GM18861 (cell line): ENCODE measurements around the gene CADM1.

ENCODE experiments used
- ATAC-seq: cut with Tn5 transposase; IDR thresholded peaks from one replicate; pipeline ENCODE4 v1.9.1; 2021; ENCODE audit not compliant: unreplicated experiment

Gene CADM1

DNA sequence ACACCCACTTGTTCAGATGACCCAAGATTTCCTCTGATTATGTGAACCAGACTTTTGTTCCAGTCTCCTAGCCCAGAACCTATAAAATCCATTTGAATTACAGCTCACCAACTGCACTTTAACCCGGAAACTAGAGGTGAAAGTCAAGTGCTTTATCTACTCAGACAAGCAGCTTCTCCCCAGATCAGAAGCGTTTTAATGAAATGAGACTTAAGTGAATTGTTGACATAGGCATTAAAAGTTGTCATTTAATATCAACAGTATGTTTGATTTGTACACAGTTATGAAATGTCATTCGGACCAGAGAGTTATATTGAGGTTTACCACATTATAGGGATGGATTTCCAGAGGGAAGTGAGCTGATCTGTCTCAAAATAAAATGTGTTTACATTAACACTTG lies 52.0 kb downstream of the CADM1 start:
- no peak for ATAC-seq

DNA sequence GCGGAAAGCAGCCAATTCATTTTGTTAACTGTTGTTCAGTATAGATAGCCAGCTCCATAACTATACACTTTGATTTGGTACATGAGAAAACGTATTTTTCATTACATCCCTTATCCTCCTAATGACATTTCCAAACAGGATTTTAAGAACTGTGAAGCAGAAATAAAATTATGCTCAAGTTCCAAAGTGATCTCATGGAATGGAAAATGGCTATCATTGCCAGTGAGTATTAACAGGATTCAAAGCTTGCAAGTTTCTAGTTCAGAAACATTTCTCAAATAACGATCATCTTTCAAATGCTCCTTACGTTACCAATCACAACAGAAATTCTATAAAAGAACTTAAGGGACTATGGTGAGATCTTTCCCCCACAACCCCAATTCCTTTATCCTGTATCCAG lies 53.7 kb downstream of the CADM1 start:
- ATAC-seq, result no peak

DNA sequence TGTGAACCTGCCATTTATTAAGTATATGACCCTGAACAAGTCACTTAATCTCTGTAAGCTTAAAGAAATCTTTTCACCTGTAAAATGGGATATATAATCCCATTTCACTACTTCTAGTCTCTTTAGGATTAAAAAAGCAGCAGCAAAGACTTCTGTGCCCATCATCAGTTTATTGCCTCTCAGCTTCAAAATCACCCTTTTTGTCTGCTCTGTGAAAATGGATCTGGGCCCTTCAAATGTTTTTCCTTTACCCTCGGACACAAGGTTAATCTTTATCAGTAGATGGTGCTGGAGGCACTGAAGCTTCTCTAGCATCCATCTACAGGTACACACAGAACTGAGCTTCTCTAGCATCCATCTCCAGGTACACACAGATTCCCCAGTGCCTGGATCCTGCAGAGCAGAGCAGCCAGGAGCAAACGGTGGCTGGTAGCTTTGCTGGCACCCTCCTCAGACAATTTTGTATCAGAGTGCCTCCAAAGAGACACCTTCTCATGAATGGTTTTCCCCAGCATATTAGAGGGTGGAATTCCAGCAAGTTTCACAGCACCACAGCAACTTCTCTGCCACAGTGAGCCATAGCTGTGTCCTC lies 56.8 kb downstream of the CADM1 start:
- ATAC-seq, result no peak

DNA sequence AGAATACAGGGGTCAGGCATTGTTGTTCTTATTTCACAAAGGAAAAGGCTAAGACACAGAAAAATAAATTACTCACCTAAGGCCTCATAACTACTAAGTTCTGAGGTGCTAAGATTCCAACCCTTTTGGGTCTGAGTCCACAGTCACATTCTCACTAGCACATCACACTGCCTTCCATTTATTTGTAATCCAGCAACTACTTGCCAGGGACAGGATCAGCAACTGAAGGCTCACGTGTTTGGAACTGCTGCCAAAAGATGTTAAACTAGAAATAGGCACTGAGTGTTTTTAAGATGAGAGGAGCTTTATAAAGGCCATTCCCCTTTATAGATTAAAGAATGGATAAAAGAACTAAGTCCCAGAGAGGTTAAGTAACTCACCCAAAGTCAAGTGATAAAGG lies 58.0 kb downstream of the CADM1 start:
- ATAC-seq, result no peak

GRCh38 chr11:115444542-115444941 lies 59.7 kb downstream of the CADM1 start:
- no peak for ATAC-seq

DNA sequence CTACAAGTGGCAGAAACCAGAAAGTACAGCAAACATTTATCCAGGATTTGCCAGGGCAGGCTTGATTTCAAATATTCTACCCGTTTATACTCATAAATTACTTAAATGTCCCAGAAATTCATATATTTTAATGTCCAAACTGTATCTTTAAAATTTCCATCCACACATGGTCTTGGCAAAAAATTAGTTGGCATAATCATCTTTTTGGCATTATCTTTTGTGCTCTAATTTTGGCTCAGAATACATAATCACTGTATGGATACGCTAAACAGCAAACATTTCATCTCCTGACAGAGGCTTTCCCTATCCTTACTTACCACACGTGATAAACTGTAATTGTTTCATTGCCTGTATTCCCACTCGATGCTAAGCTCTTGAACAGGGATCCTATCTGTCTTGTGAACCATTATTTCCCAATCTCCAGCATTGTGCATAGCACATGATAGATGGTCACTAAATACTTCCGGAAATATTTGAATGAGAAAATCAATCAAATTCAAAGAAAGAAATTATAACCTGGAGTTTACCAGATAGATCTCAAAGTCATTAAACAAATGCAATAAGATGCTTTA lies 64.2 kb downstream of the CADM1 start:
- ATAC-seq, result no peak

DNA sequence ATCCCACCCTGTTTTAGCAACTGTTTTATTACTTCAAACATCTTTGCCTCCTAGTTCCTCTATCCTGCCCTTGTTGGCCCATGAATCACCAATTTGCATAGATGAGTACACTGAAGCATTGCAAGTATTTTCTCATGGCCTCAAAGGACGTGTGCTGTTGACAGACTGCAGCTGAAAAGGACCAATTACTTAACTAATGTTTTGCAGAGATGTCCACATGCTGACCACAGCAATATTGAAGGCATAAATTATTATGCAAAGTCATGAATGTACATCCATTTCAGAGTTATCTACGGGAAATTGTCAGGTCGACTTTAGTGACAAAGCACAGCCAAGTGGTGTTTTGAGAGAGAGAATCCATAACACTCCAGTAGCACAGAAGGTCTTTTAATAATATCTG lies 64.8 kb downstream of the CADM1 start:
- no peak for ATAC-seq

DNA sequence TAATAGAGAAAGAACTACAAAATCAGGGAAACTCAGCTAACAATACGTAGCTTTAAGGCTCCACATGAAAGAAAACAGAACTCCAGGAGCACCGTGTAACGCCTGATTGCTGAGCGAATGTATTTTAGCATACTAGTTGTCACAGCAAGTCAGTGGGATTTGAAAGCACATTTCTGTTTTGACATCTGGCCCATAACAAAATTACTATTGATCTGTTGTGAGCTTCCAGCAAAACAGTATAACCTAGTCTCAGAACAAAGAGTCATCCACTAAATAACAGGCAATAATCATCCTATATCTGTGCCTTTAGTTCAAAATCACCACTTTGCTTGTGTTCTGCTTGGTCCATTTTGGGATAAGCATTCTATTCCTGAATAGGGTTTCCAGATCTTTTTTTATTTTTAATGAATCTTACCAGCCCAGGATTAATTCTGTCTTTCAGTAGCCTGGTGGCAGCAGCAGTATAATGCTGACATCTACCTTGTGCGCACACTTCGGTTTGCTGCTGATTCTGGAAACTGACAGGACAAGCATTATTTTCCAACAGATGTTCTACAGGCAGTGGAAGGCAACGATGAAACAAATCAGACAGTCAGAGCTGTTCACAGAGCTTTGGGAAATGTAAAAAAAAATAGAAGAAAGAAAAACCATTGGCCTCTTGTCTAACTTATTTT lies 66.2 kb downstream of the CADM1 start:
- no peak for ATAC-seq

DNA sequence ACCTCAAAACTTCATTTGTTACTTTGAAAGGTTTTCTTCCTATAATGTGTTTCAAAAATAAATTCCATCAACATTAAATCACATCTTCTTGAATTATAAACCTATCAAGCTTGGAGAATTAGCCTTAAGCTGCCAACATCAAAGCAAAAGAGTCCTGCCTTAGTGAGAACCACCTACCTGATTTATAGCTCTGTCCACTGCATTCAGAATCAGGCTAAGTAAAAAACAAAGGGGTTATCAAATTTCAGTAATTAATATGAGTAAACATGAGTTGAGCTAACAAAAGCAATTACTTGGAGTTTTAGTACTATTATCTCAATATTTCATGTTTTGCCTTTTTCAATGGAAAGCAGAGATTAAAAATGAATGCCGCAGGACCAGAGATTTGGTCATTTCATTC lies 73.9 kb downstream of the CADM1 start:
- no peak for ATAC-seq

DNA sequence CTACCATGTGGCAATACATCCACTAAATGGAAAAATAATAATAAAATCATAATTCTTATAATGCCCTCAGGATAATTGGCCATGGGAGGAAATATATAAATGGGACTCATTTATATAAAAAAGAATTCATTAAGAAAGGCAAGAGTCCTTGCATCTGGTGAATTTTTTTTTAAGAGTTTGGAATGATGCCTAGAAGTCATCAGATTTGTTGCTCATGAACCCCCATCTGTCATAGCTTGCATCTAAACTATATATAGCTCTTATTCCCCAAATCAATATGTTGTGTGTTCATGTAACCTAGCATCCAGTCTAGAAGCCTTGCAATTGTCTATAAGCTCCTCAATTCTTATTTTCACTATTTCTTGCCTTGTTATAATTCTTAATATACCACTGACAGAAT lies 75.9 kb downstream of the CADM1 start:
- ATAC-seq, result no peak

- ATAC-seq, result no peak
These were observed 78.4 kb downstream of the CADM1 start for GRCh38 chr11:115425816-115426215.

DNA sequence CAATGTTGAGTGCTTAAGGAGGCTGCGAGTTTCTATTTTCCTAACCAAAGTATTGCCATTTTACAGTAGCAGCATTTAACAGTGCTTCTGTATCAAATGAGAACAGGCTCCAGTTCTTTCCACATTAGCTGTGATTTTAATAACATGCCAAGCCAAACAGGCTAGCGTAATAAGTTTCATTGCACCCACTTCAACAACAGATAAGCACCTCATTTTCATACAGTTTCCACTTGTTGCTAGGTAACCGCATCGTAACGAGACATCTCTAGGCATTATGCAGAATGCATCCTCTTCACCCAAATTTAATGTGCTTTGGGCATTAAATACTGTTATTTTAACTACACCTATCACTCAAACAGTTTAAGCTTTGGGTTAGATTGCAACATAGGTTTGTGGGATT lies 79.0 kb downstream of the CADM1 start:
- ATAC-seq, result no peak

DNA sequence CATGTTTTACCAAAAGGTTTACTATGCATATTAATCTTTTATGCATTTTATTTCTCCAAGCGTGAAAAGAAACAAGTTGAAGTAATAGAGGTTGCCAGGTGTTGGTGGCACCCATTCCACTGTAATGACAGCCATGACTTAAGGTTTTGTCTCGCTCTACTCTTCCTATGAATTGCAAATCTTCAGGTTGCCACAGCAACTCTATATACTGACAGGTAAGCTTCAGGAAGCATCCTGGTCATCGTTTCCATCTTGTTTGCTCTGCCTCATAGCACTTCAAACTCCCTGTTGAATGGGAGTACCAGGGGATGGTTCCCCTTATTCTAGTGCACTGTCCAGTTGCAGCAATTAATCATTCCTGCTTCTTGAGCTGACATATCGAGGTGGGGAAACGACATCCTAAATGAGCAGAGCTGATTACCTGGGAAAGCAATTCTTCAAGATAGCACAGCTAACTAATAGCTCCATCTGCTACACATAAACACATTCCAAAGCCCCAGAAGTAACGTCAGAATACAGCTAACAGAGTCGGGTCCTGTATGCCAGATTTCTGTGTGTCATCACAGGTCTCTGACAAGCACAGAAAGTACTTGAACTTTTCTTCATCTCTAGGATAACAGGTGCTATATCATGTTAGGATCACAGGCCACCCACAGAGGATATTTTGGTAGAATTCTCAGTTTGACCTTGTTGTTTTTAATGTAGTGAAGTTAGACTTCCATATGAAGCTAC lies 80.3 kb downstream of the CADM1 start:
- ATAC-seq, result no peak

GRCh38 chr11:115421992-115422689 lies 82.1 kb downstream of the CADM1 start:
- no peak for ATAC-seq

DNA sequence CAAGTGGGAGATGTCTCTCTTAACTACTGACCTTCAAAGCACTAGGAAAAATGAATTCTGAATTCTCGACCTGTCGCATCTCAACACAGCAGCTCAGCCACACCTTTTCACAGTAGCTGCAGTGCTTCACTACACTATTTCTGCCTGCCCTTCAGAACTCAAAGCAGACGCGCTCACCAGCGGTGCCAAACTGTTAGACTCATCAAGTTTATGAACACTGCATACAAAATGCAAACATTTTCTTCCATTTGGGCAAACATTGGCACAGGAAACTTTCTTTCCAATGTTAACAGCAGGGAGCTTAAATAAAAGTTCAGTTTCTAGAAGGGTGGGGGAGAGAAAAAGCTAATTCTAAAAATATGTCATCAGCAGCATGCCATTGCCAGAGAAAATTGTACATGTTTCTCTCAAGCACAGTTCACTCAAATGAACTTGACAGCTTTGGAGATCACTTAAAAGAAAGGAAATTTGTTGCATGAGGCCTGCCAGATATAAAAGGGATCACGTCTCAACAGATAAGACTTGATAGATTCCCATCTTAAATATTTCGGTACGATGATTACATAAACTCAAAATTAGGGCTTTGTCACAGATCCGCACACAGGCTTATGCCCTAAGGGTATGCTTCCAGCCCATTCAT lies 82.7 kb downstream of the CADM1 start:
- ATAC-seq, result no peak

DNA sequence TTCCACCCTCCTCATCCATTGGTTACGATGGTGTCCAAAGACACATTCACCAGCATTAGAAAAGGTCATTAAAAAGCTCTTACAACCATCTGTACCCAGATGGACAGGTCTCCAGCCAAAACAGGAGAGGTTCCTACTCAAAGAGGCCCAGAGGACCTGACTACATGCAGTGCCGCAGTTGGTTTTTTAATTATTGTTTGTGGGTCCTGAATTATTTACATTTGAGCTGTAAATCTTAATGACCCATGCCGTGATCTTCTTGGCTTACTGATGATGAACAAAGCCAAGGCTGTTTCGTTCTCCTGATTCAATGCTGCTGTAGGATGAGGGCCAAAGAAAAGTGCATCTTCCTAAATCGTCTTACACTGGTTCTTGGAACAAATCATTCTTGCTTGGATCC lies 83.7 kb downstream of the CADM1 start:
- ATAC-seq, result no peak

DNA sequence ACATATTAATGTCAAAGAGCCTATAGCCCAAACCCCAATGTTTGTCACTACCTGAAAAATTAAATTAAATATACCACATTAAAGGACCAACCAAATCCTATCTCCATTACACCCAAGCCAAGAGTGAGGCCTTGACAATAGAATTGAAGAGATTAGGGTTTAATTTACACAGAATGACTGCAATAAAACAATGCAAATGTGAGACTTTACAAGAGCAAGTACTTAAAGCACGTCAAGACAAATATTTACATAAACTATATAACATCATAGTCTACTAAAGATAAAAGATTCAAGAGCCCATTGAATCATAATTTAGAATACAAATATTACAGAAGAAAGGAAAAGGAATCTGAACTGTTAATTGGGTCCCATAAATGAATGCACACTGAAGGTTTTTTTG lies 85.6 kb downstream of the CADM1 start:
- ATAC-seq, result no peak

- ATAC-seq, result no peak
These were observed 86.1 kb downstream of the CADM1 start for GRCh38 chr11:115418081-115418480.

DNA sequence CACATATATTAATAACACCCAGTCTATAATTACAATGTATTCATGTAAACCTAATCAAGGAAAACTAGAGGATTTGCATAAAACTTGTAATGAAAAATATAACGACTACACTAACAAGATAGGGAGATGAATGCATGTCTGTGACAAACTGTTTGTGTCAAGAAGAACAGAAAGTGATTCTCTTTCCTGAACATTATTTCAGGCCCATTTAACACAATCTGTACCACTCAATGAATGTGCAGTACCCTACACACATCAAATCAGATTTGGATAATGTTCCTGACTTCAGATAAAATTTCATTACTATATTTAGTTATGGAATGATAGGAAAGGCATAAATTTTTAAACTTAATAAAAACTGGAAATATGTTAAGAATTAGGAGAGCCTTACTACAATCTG lies 93.1 kb downstream of the CADM1 start:
- no peak for ATAC-seq

GRCh38 chr11:115409691-115410220 lies 94.5 kb downstream of the CADM1 start:
- no peak for ATAC-seq
